PC-3 (cell line): ENCODE results near the gene FBXO48. TPM values are rescaled to one million over a fixed set of nuclear protein-coding genes. Genes with fewer than 3 reads are reported as not detected.

ENCODE experiments used
- ATAC-seq: fragments of 200-7000 bp; cut with Tn5 transposase; 2 replicates; pipeline ENCODE4 v1.9.1; 2020; ENCODE audit warnings: mild to moderate bottlenecking, moderate library complexity
- BruUV-seq: library from RNA; stranded (reverse); fragments of 400-500 nt; replicated peaks from 2 replicates; lab custom pipeline; 2021; lab: Mats Ljungman, UMichigan
- CTCF ChIA-PET: fragments of 300-600 bp; sonication (Branson Sonifier 250); formaldehyde crosslinking; loops from one replicate; lab custom pipeline; 2022; ENCODE audit warnings: antibody characterized with exemption; lab: Charles Lee
- POLR2A ChIA-PET: fragments of 300-600 bp; sonication (Branson Sonifier 250); formaldehyde crosslinking; loops from one replicate; lab custom pipeline; 2022; ENCODE audit warnings: antibody characterized with exemption; ENCODE audit not compliant: unreplicated experiment; lab: Charles Lee
- DNase-seq: peaks from one replicate; pipeline ENCODE4 v3.0.0-alpha.2; 2015
- H2AFZ ChIP-seq: fragments of 300-600 bp; sonication (generic); 2 replicates; pipeline ENCODE4 v1.6.0; 2016; ENCODE audit warnings: antibody characterized with exemption, low read length
- H3F3A ChIP-seq: fragments of 300-600 bp; sonication (generic); one replicate; pipeline ENCODE4 v1.6.0; 2017; ENCODE audit warnings: antibody characterized with exemption, low read length, control low read depth, mild to moderate bottlenecking; ENCODE audit not compliant: unreplicated experiment
- H3K27ac ChIP-seq: fragments of 300-600 bp; sonication (generic); 2 replicates; pipeline ENCODE4 v1.5.1; 2016; ENCODE audit warnings: mild to moderate bottlenecking, low read length
- H3K27me3 ChIP-seq: fragments of 300-600 bp; sonication (generic); 2 replicates; pipeline ENCODE4 v1.6.1; 2016; ENCODE audit warnings: low read length, mixed read lengths
- H3K36me3 ChIP-seq: fragments of 300-600 bp; sonication (generic); 2 replicates; pipeline ENCODE4 v1.6.1; 2016; ENCODE audit warnings: low read depth, mixed run types, low read length, mixed read lengths
- H3K4me1 ChIP-seq: fragments of 300-600 bp; sonication (generic); 2 replicates; pipeline ENCODE4 v1.5.1; 2016; ENCODE audit warnings: low read length; ENCODE audit not compliant: insufficient read depth
- H3K4me2 ChIP-seq: fragments of 300-600 bp; sonication (generic); 2 replicates; pipeline ENCODE4 v1.6.0; 2016; ENCODE audit warnings: low read length
- H3K4me3 ChIP-seq: fragments of 300-600 bp; sonication (generic); 2 replicates; pipeline ENCODE4 v1.5.1; 2016; ENCODE audit warnings: mild to moderate bottlenecking, low read length, mixed read lengths
- H3K79me2 ChIP-seq: fragments of 300-600 bp; sonication (generic); 2 replicates; pipeline ENCODE4 v1.6.1; 2017; ENCODE audit warnings: low read length, mixed read lengths
- H3K9ac ChIP-seq: fragments of 300-600 bp; sonication (generic); 2 replicates; pipeline ENCODE4 v1.6.0; 2016; ENCODE audit warnings: mild to moderate bottlenecking, low read length
- H3K9me2 ChIP-seq: fragments of 300-600 bp; sonication (generic); replicated peaks from 2 replicates; pipeline ENCODE4 v1.6.1; 2016; ENCODE audit warnings: mixed run types, low read length, mixed read lengths
- H3K9me3 ChIP-seq: fragments of 300-600 bp; sonication (generic); 2 replicates; pipeline ENCODE4 v1.6.1; 2016; ENCODE audit warnings: low read length, mixed read lengths
- H4K20me1 ChIP-seq: fragments of 300-600 bp; sonication (generic); 2 replicates; pipeline ENCODE4 v1.6.1; 2016; ENCODE audit warnings: low read length, mixed read lengths
- CTCF ChIP-seq: fragments of 300-600 bp; sonication (generic); conservative IDR thresholded peaks from 2 replicates; pipeline ENCODE4 v1.5.1; 2017; ENCODE audit warnings: antibody characterized with exemption, low read depth, mild to moderate bottlenecking, low read length
- EZH2 ChIP-seq: fragments of 300-600 bp; sonication (generic); IDR thresholded peaks from one replicate; pipeline ENCODE4 v1.6.1; 2017; ENCODE audit warnings: antibody characterized with exemption, mild to moderate bottlenecking, low read length; ENCODE audit not compliant: unreplicated experiment
- EZH2phosphoT487 ChIP-seq: fragments of 300-600 bp; sonication (generic); IDR thresholded peaks from 2 replicates; pipeline ENCODE4 v1.6.1; 2018; ENCODE audit warnings: mild to moderate bottlenecking, antibody characterized with exemption, low read length, borderline replicate concordance
- intact Hi-C: fragments of 100-400 bp; cut with micrococcal nuclease; formaldehyde crosslinking; loops from 2 replicates; pipeline ENCODE4 v1.9.0; 2023
- total RNA-seq: library from RNA; depleted of rRNA; stranded (reverse); fragments of >200 nt; gene quantifications from 2 replicates; pipeline ENCODE4 v1.2.3, GENCODE V29; 2014

Gene FBXO48
- total RNA-seq, 1 experiment from 2014 or later: 0.91 TPM

- DNase-seq: peak; percentile 43
- H3K4me1 ChIP-seq: peaks cover 35% of the 10 kb centered on the region
- H3K9me3 ChIP-seq: no peaks in the 10 kb centered on the region
- H3F3A ChIP-seq: no peaks in the 10 kb centered on the region
- peak overlapping the region; percentile 49; the same call in 1 of the 2 replicates for H3K27ac ChIP-seq
- peaks cover 8% of the 10 kb centered on the region; the same call in 1 of the 2 replicates for H3K79me2 ChIP-seq
- ATAC-seq: no peak
- H2AFZ ChIP-seq: no peak overlapping the region
- ChIA-PET CTCF (interaction anchor here (0.7 to 1.9 kb wide), 5 partner anchors 22 to 1885 kb away, joined by 3 to 6 read pairs (median 3); no protein-coding TSS in a partner anchor), POLR2A (interaction anchor here (0.6 kb wide), 3 partner anchors 23 to 523 kb away, joined by 3 read pairs; no protein-coding TSS in a partner anchor)
- intact Hi-C loops: loop anchor here (5.0 kb wide), 2 partner anchors 442 to 462 kb away; no protein-coding TSS in a partner anchor
- H3K9me2 ChIP-seq: no peaks in the 10 kb centered on the region
- no peaks in the 10 kb centered on the region for H3K27me3 ChIP-seq
- BruUV-seq: no TSS peak
- H3K4me2 ChIP-seq: peak overlapping the region; percentile 83
- H3K4me3 ChIP-seq: peak overlapping the region; percentile 86; the same call in 1 of the 2 replicates
- no peak overlapping the region for H3K9ac ChIP-seq
- no peaks in the 10 kb centered on the region for H4K20me1 ChIP-seq
- no peak for TF ChIP-seq EZH2phosphoT487
- no peaks in the 10 kb centered on the region for H3K36me3 ChIP-seq
These were observed 1.8 kb downstream of the FBXO48 start for GRCh38 chr2:68465081-68465916.

- H3K4me2 ChIP-seq: no peak overlapping the region
- POLR2A ChIA-PET: interaction anchor here (0.6 kb wide), 2 partner anchors 24 to 201 kb away, joined by 3 read pairs; no protein-coding TSS in a partner anchor
- H3K9ac ChIP-seq: no peak overlapping the region
- peaks cover 8% of the 10 kb centered on the region; the same call in 1 of the 2 replicates for H3K79me2 ChIP-seq
- TF ChIP-seq EZH2phosphoT487 (no peak), CTCF (no peak), EZH2 (no peak)
- H3F3A ChIP-seq: no peaks in the 10 kb centered on the region
- DNase-seq (no peak), ATAC-seq (no peak)
- H3K4me3 ChIP-seq: no peak overlapping the region
- intact Hi-C loops: loop anchor here (5.0 kb wide), 2 partner anchors 443 to 463 kb away; no protein-coding TSS in a partner anchor
- H4K20me1 ChIP-seq: no peaks in the 10 kb centered on the region
- no TSS peak for BruUV-seq
- H3K9me3 ChIP-seq: no peaks in the 10 kb centered on the region
- no peaks in the 10 kb centered on the region for H3K9me2 ChIP-seq
- H2AFZ ChIP-seq: no peak overlapping the region
- H3K36me3 ChIP-seq: no peaks in the 10 kb centered on the region
- CTCF ChIA-PET: interaction anchor here (0.7 kb wide), 1 partner anchor 1884 kb away, joined by 5 read pairs; no protein-coding TSS in a partner anchor
- peaks cover 28% of the 10 kb centered on the region for H3K4me1 ChIP-seq
- H3K27ac ChIP-seq: no peak overlapping the region
- H3K27me3 ChIP-seq: no peaks in the 10 kb centered on the region
These were observed 2.4 kb downstream of the FBXO48 start for GRCh38 chr2:68464651-68465050.

- peaks cover 4% of the 10 kb centered on the region; the same call in 1 of the 2 replicates for H3K79me2 ChIP-seq
- H3K27ac ChIP-seq: no peak overlapping the region
- ChIA-PET CTCF (interaction anchor here (0.5 to 1.4 kb wide), 8 partner anchors 24 to 462 kb away, joined by 3 to 16 read pairs (median 7); no protein-coding TSS in a partner anchor), POLR2A (interaction anchor here (0.6 to 0.7 kb wide), 2 partner anchors 132 to 247 kb away, joined by 3 to 4 read pairs; no protein-coding TSS in a partner anchor)
- H4K20me1 ChIP-seq: no peaks in the 10 kb centered on the region
- peaks cover 28% of the 10 kb centered on the region for H3K4me1 ChIP-seq
- no peaks in the 10 kb centered on the region for H3K36me3 ChIP-seq
- H3K9ac ChIP-seq: no peak overlapping the region
- no peaks in the 10 kb centered on the region for H3K27me3 ChIP-seq
- DNase-seq: peak; percentile 83
- no peak overlapping the region for H3K4me3 ChIP-seq
- no peaks in the 10 kb centered on the region for H3F3A ChIP-seq
- H3K9me3 ChIP-seq: no peaks in the 10 kb centered on the region
- BruUV-seq: no TSS peak
- no peak overlapping the region for H3K4me2 ChIP-seq
- H2AFZ ChIP-seq: no peak overlapping the region
- H3K9me2 ChIP-seq: no peaks in the 10 kb centered on the region
- peak; percentile 88 for TF ChIP-seq CTCF
- TF ChIP-seq EZH2: no peak
- no peak for ATAC-seq
- intact Hi-C loops: loop anchor here (1.0 to 2.0 kb wide), 3 partner anchors 183 to 374 kb away; no protein-coding TSS in a partner anchor
These were observed 3.7 kb downstream of the FBXO48 start for GRCh38 chr2:68463287-68463877.
